ENCODE data around the gene STK17B. TPM values are rescaled to one million over a fixed set of nuclear protein-coding genes. Genes with fewer than 3 reads are reported as not detected.
"Not testable (repeated sequence)": the region's sequence is repeated elsewhere in the genome, so short reads cannot be mapped to it uniquely, and the experiment has no call there.

The STK17B gene
- total RNA-seq, 1 donor from 2014 or later: 66.9 TPM

DNA sequence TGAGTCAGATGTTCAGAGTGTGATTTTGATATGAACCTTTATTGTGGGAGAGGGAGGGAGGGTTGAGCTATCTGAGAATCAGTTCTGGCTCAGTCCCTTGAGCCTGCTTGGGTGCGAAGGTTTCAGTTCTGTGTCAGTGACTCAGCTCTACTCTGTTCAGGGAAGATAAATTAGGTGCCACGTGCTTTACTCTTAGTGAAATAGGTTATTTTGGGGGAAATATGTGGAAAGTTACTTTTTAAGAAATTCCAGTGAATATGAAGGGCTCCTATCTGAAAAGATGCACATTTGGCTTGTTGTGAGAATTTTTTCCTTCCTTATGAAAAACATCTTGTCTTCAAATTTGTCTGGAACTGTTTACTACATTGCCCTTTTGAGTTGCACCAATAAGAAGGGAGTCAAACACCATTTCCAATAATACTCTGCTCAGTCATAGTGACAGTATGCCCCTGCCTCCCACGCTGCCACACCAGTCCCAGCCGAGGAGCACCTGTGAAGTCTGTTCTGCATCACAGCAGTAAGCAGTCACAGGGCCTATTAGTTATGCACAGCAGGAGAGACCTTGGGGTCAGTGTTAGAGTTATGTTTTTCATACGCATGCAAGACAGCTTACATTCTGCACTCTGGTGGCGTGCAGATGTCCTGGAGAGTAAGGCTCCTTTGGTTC, 69.9 kb downstream of the STK17B start:
- Histone ChIP-seq H3K27me3 (no peaks in the 10 kb centered on the region), H3K4me3 (no peak overlapping the region), H3K4me1 (no peaks in the 10 kb centered on the region), H3K27ac (no peak overlapping the region), H3K36me3 (no peaks in the 10 kb centered on the region), H3K9me3 (no peaks in the 10 kb centered on the region)
- ATAC-seq (peak; percentile 58), DNase-seq (no peak)
- no peak for TF ChIP-seq CTCF (IDR thresholded peaks at IDR 0.05)
- intact Hi-C loops (cut with DNase I): no loop called here

DNA sequence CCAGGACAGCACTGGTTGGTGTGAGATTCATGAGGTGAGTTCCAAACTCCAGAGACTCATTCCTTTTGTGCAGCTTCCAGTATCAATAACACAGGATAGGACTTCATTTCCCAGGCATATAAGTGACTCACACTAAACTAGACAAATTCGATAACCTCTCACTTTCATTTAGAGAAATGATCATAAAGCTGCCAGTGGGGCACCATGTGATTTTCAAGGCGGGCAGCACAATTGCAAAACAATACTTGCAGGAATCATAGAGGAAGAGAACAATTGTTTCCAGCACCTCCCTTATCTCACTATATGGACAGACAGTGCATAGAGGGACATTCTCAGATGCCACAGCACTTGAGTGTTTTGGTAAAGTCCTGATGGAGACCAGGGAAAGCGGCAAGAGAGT, 71.5 kb downstream of the STK17B start:
- Histone ChIP-seq H3K4me3 (no peak overlapping the region), H3K27me3 (no peaks in the 10 kb centered on the region), H3K9me3 (no peaks in the 10 kb centered on the region), H3K4me1 (no peaks in the 10 kb centered on the region), H3K27ac (no peak overlapping the region), H3K36me3 (no peaks in the 10 kb centered on the region)
- DNase-seq (no peak), ATAC-seq (no peak)
- no peak for TF ChIP-seq CTCF (IDR thresholded peaks at IDR 0.05)
- intact Hi-C loops (cut with DNase I): no loop called here

DNA sequence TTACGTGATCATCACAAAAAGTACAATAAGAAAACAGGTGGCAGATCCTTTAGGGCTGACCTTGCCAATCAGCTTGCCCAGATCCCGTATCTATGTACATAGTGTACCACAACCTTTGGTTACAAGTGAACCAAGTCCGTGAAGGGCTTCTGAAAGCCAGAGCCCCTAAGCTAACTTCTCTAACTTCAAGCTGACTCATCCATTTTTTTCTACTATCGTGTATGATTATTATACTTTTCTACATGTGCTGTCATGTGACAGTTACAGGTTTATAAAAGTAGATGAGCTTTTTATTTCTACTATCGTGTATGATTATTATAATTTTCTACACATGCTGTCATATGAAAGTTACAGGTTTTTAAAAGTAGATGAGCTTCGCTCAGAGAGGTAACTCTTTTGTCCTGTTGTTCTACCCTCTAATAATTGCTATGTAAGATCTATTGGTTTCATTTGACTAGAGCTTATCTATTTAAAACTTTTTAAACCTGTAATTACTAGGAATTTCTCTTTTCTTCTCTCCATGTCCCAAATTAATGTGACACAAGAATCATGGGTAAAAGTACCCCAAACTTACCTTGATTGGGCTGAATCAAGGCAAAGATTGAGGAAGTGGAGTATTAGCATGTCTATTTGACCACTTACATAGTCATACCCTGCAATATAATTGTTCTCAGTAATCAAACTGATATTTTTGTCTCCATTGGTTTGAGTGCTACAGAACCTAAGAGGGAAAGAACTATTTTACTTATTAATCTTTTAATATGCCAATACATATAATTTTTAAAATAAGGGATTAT, 73.3 kb downstream of the STK17B start:
- intact Hi-C loops (cut with DNase I): no loop called here
- no peaks in the 10 kb centered on the region for H3K36me3 ChIP-seq
- no peak overlapping the region for H3K4me3 ChIP-seq
- no peaks in the 10 kb centered on the region for H3K27me3 ChIP-seq
- TF ChIP-seq CTCF (IDR thresholded peaks at IDR 0.05): no peak
- H3K27ac ChIP-seq: no peak overlapping the region
- no peaks in the 10 kb centered on the region for H3K9me3 ChIP-seq
- no peaks in the 10 kb centered on the region for H3K4me1 ChIP-seq
- ATAC-seq (no peak), DNase-seq (no peak)

GRCh38 chr2:196096982-196097745, 74.2 kb downstream of the STK17B start:
- no peaks in the 10 kb centered on the region for H3K9me3 ChIP-seq
- no peaks in the 10 kb centered on the region for H3K27me3 ChIP-seq
- H3K4me3 ChIP-seq: no peak overlapping the region
- intact Hi-C loops (cut with DNase I): no loop called here
- no peaks in the 10 kb centered on the region for H3K4me1 ChIP-seq
- no peak overlapping the region for H3K27ac ChIP-seq
- ATAC-seq (no peak), DNase-seq (no peak)
- no peak for TF ChIP-seq CTCF (IDR thresholded peaks at IDR 0.05)
- H3K36me3 ChIP-seq: no peaks in the 10 kb centered on the region

- Histone ChIP-seq H3K27me3 (no peaks in the 10 kb centered on the region), H3K4me1 (no peaks in the 10 kb centered on the region), H3K9me3 (no peaks in the 10 kb centered on the region), H3K36me3 (no peaks in the 10 kb centered on the region), H3K27ac (no peak overlapping the region), H3K4me3 (no peak overlapping the region)
- ATAC-seq: no peak
- no peak for DNase-seq
- intact Hi-C loops (cut with DNase I): no loop called here
- no peak for TF ChIP-seq CTCF (IDR thresholded peaks at IDR 0.05)
These were observed 75.1 kb downstream of the STK17B start for GRCh38 chr2:196096264-196096663.

DNA sequence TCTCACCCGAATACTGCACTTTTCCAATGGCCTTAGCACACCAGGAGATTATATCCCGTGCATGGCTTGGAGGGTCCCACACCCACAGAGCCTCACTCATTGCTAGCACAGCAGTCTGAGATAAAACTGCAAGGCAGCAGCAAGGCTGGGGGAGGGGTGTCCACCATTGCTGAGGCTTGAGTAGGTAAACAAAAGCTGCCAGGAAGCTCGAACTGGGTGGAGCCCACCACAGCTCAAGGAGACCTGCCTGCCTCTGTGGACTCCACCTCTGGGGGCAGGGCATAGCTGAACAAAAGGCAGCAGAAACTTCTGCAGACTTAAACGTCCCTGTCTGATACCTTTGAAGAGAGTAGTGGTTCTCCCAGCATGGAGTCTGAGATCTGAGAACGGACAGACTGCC, 81.9 kb downstream of the STK17B start:
- H3K36me3 ChIP-seq; H3K27ac ChIP-seq; H3K4me3 ChIP-seq; H3K4me1 ChIP-seq; H3K9me3 ChIP-seq; H3K27me3 ChIP-seq; ATAC-seq; DNase-seq; intact Hi-C loops (cut with DNase I): not testable (repeated sequence)
